PC-3 (cell line): ENCODE measurements around the gene CABCOCO1. TPM values are rescaled to one million over a fixed set of nuclear protein-coding genes. Genes with fewer than 3 reads are reported as not detected.

ENCODE experiments used
- ATAC-seq: fragments of 200-7000 bp; cut with Tn5 transposase; 2 replicates; pipeline ENCODE4 v1.9.1; 2020; ENCODE audit warnings: mild to moderate bottlenecking, moderate library complexity
- BruUV-seq: library from RNA; stranded (reverse); fragments of 400-500 nt; replicated peaks from 2 replicates; lab custom pipeline; 2021; lab: Mats Ljungman, UMichigan
- CTCF ChIA-PET: fragments of 300-600 bp; sonication (Branson Sonifier 250); formaldehyde crosslinking; loops from one replicate; lab custom pipeline; 2022; ENCODE audit warnings: antibody characterized with exemption; lab: Charles Lee
- POLR2A ChIA-PET: fragments of 300-600 bp; sonication (Branson Sonifier 250); formaldehyde crosslinking; loops from one replicate; lab custom pipeline; 2022; ENCODE audit warnings: antibody characterized with exemption; ENCODE audit not compliant: unreplicated experiment; lab: Charles Lee
- DNase-seq: peaks from one replicate; pipeline ENCODE4 v3.0.0-alpha.2; 2015
- H2AFZ ChIP-seq: fragments of 300-600 bp; sonication (generic); 2 replicates; pipeline ENCODE4 v1.6.0; 2016; ENCODE audit warnings: antibody characterized with exemption, low read length
- H3F3A ChIP-seq: fragments of 300-600 bp; sonication (generic); one replicate; pipeline ENCODE4 v1.6.0; 2017; ENCODE audit warnings: antibody characterized with exemption, low read length, control low read depth, mild to moderate bottlenecking; ENCODE audit not compliant: unreplicated experiment
- H3K27ac ChIP-seq: fragments of 300-600 bp; sonication (generic); 2 replicates; pipeline ENCODE4 v1.5.1; 2016; ENCODE audit warnings: mild to moderate bottlenecking, low read length
- H3K27me3 ChIP-seq: fragments of 300-600 bp; sonication (generic); 2 replicates; pipeline ENCODE4 v1.6.1; 2016; ENCODE audit warnings: low read length, mixed read lengths
- H3K36me3 ChIP-seq: fragments of 300-600 bp; sonication (generic); 2 replicates; pipeline ENCODE4 v1.6.1; 2016; ENCODE audit warnings: low read depth, mixed run types, low read length, mixed read lengths
- H3K4me1 ChIP-seq: fragments of 300-600 bp; sonication (generic); 2 replicates; pipeline ENCODE4 v1.5.1; 2016; ENCODE audit warnings: low read length; ENCODE audit not compliant: insufficient read depth
- H3K4me2 ChIP-seq: fragments of 300-600 bp; sonication (generic); 2 replicates; pipeline ENCODE4 v1.6.0; 2016; ENCODE audit warnings: low read length
- H3K4me3 ChIP-seq: fragments of 300-600 bp; sonication (generic); 2 replicates; pipeline ENCODE4 v1.5.1; 2016; ENCODE audit warnings: mild to moderate bottlenecking, low read length, mixed read lengths
- H3K79me2 ChIP-seq: fragments of 300-600 bp; sonication (generic); 2 replicates; pipeline ENCODE4 v1.6.1; 2017; ENCODE audit warnings: low read length, mixed read lengths
- H3K9ac ChIP-seq: fragments of 300-600 bp; sonication (generic); 2 replicates; pipeline ENCODE4 v1.6.0; 2016; ENCODE audit warnings: mild to moderate bottlenecking, low read length
- H3K9me2 ChIP-seq: fragments of 300-600 bp; sonication (generic); replicated peaks from 2 replicates; pipeline ENCODE4 v1.6.1; 2016; ENCODE audit warnings: mixed run types, low read length, mixed read lengths
- H3K9me3 ChIP-seq: fragments of 300-600 bp; sonication (generic); 2 replicates; pipeline ENCODE4 v1.6.1; 2016; ENCODE audit warnings: low read length, mixed read lengths
- H4K20me1 ChIP-seq: fragments of 300-600 bp; sonication (generic); 2 replicates; pipeline ENCODE4 v1.6.1; 2016; ENCODE audit warnings: low read length, mixed read lengths
- CTCF ChIP-seq: fragments of 300-600 bp; sonication (generic); conservative IDR thresholded peaks from 2 replicates; pipeline ENCODE4 v1.5.1; 2017; ENCODE audit warnings: antibody characterized with exemption, low read depth, mild to moderate bottlenecking, low read length
- EZH2 ChIP-seq: fragments of 300-600 bp; sonication (generic); IDR thresholded peaks from one replicate; pipeline ENCODE4 v1.6.1; 2017; ENCODE audit warnings: antibody characterized with exemption, mild to moderate bottlenecking, low read length; ENCODE audit not compliant: unreplicated experiment
- EZH2phosphoT487 ChIP-seq: fragments of 300-600 bp; sonication (generic); IDR thresholded peaks from 2 replicates; pipeline ENCODE4 v1.6.1; 2018; ENCODE audit warnings: mild to moderate bottlenecking, antibody characterized with exemption, low read length, borderline replicate concordance
- intact Hi-C: fragments of 100-400 bp; cut with micrococcal nuclease; formaldehyde crosslinking; loops from 2 replicates; pipeline ENCODE4 v1.9.0; 2023
- total RNA-seq: library from RNA; depleted of rRNA; stranded (reverse); fragments of >200 nt; gene quantifications from 2 replicates; pipeline ENCODE4 v1.2.3, GENCODE V29; 2014

The CABCOCO1 gene
- total RNA-seq, 1 experiment from 2014 or later, result not detected

- H3F3A ChIP-seq, result no peaks in the 10 kb centered on the region
- no peaks in the 10 kb centered on the region for H3K79me2 ChIP-seq
- no peaks in the 10 kb centered on the region for H3K27me3 ChIP-seq
- H3K36me3 ChIP-seq, result no peaks in the 10 kb centered on the region
- H2AFZ ChIP-seq, result no peak overlapping the region
- BruUV-seq, result no TSS peak
- ChIA-PET POLR2A (no interaction called here), CTCF (no interaction called here)
- no peaks in the 10 kb centered on the region for H3K4me1 ChIP-seq
- DNase-seq, result peak; percentile 57
- no peaks in the 10 kb centered on the region for H3K9me2 ChIP-seq
- ATAC-seq, result peak; percentile 91
- intact Hi-C loops, result loop anchor here (5.0 kb wide), 1 partner anchor 400 kb away; no protein-coding TSS in a partner anchor
- no peaks in the 10 kb centered on the region for H3K9me3 ChIP-seq
- no peak overlapping the region for H3K4me3 ChIP-seq
- no peak overlapping the region for H3K27ac ChIP-seq
- no peak overlapping the region for H3K9ac ChIP-seq
- no peaks in the 10 kb centered on the region for H4K20me1 ChIP-seq
- TF ChIP-seq CTCF, result peak; percentile 74
- TF ChIP-seq EZH2phosphoT487, result no peak
- no peak overlapping the region for H3K4me2 ChIP-seq
These were observed 19.6 kb downstream of the CABCOCO1 start for GRCh38 chr10:61682323-61682722.

GRCh38 chr10:61683319-61683718, 20.6 kb downstream of the CABCOCO1 start:
- Histone ChIP-seq H3F3A (no peaks in the 10 kb centered on the region), H2AFZ (no peak overlapping the region), H3K27ac (no peak overlapping the region), H3K9ac (no peak overlapping the region), H3K27me3 (no peaks in the 10 kb centered on the region), H3K36me3 (no peaks in the 10 kb centered on the region), H3K9me2 (no peaks in the 10 kb centered on the region), H3K4me2 (no peak overlapping the region), H4K20me1 (no peaks in the 10 kb centered on the region), H3K79me2 (no peaks in the 10 kb centered on the region), H3K9me3 (no peaks in the 10 kb centered on the region), H3K4me1 (no peaks in the 10 kb centered on the region), H3K4me3 (no peak overlapping the region)
- ChIA-PET POLR2A (no interaction called here), CTCF (no interaction called here)
- no peak for TF ChIP-seq EZH2
- TF ChIP-seq EZH2phosphoT487, result no peak
- no peak for TF ChIP-seq CTCF
- DNase-seq (no peak), ATAC-seq (no peak)
- BruUV-seq, result no TSS peak
- intact Hi-C loops, result loop anchor here (5.0 kb wide), 1 partner anchor 401 kb away; no protein-coding TSS in a partner anchor

GRCh38 chr10:61684894-61685507, 22.3 kb downstream of the CABCOCO1 start:
- no peaks in the 10 kb centered on the region for H3K27me3 ChIP-seq
- H3F3A ChIP-seq, result no peaks in the 10 kb centered on the region
- H3K36me3 ChIP-seq, result no peaks in the 10 kb centered on the region
- ChIA-PET POLR2A (no interaction called here), CTCF (no interaction called here)
- no peak overlapping the region for H3K27ac ChIP-seq
- BruUV-seq, result no TSS peak
- no peak overlapping the region for H2AFZ ChIP-seq
- H4K20me1 ChIP-seq, result no peaks in the 10 kb centered on the region
- no peak for TF ChIP-seq EZH2
- no peak for TF ChIP-seq EZH2phosphoT487
- no peak for TF ChIP-seq CTCF
- no peaks in the 10 kb centered on the region for H3K4me1 ChIP-seq
- H3K4me2 ChIP-seq, result no peak overlapping the region
- H3K9me2 ChIP-seq, result no peaks in the 10 kb centered on the region
- H3K9ac ChIP-seq, result no peak overlapping the region
- intact Hi-C loops, result loop anchor here (5.0 kb wide), 1 partner anchor 403 kb away; no protein-coding TSS in a partner anchor
- DNase-seq (no peak), ATAC-seq (no peak)
- no peaks in the 10 kb centered on the region for H3K9me3 ChIP-seq
- no peak overlapping the region for H3K4me3 ChIP-seq
- H3K79me2 ChIP-seq, result no peaks in the 10 kb centered on the region
